ENCODE results near the gene ZNF410. TPM values are rescaled to one million over a fixed set of nuclear protein-coding genes. Genes with fewer than 3 reads are reported as not detected.
A peak's percentile ranks its signal among the peaks of the same experiment; 100 is the strongest.

The ZNF410 gene
- total and polyA plus RNA-seq, 2 of the 13 experiments (the other 11 are each of a cell fraction or from before 2014, with no cell fraction given): 19.2 to 44.3 TPM

DNA sequence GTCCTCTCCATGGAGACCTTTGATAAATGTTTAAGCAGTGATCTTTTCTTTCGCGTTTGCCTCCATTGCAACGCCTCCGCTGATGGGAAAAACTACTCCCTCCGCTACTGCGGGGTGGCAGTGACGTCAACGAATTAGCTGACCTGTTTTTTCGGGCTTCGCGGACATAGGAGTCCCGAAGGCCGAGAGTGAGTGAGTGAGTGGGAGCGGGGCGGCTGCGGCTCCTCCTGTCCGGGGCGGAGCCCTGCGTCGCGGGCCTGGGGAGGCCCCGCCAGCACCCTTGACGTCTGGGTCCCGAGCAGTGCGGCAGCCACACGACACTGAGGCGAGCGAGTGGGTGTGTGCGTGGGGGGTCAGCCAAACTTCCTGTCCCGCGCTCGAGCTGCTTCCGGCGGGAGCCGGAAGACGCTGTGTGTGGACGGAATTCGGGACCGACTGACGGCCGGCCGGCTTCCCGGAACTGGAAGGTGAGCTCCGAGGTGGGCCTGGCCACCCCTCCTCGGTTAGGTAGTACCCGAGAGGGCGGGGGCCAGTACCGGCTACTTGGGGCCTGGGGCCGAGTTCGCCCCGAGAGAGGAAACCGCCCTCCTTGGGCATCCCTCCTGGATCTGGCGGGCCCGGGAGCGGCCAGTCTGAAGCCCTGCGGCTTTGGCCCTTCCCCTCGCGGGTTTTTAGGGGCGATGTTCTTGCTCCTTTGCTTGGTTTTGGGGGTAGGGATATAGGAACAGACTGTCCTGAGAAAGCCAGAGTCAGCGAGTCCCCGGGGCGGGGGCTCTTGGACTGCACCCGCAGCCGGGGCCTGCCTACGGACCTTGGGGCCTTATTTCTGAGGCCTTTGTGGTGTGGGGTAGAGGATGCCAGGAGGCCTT is at the start of gene ZNF410 (continued):
- TF ChIP-seq, protein P1, sequence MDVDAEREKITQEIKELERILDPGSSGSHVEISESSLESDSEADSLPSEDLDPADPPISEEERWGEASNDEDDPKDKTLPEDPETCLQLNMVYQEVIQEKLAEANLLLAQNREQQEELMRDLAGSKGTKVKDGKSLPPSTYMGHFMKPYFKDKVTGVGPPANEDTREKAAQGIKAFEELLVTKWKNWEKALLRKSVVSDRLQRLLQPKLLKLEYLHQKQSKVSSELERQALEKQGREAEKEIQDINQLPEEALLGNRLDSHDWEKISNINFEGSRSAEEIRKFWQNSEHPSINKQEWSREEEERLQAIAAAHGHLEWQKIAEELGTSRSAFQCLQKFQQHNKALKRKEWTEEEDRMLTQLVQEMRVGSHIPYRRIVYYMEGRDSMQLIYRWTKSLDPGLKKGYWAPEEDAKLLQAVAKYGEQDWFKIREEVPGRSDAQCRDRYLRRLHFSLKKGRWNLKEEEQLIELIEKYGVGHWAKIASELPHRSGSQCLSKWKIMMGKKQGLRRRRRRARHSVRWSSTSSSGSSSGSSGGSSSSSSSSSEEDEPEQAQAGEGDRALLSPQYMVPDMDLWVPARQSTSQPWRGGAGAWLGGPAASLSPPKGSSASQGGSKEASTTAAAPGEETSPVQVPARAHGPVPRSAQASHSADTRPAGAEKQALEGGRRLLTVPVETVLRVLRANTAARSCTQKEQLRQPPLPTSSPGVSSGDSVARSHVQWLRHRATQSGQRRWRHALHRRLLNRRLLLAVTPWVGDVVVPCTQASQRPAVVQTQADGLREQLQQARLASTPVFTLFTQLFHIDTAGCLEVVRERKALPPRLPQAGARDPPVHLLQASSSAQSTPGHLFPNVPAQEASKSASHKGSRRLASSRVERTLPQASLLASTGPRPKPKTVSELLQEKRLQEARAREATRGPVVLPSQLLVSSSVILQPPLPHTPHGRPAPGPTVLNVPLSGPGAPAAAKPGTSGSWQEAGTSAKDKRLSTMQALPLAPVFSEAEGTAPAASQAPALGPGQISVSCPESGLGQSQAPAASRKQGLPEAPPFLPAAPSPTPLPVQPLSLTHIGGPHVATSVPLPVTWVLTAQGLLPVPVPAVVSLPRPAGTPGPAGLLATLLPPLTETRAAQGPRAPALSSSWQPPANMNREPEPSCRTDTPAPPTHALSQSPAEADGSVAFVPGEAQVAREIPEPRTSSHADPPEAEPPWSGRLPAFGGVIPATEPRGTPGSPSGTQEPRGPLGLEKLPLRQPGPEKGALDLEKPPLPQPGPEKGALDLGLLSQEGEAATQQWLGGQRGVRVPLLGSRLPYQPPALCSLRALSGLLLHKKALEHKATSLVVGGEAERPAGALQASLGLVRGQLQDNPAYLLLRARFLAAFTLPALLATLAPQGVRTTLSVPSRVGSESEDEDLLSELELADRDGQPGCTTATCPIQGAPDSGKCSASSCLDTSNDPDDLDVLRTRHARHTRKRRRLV (CRISPR knock-in tag; IDR thresholded peaks at IDR 0.05): peak; percentile 88; the same call in 1 of the 2 replicates
- TF ChIP-seq MLLT10 (CRISPR knock-in tag; IDR thresholded peaks at IDR 0.05) (no peak), HOXA5 (CRISPR knock-in tag; IDR thresholded peaks at IDR 0.05) (peak; percentile 84), MED8 (CRISPR knock-in tag; IDR thresholded peaks at IDR 0.05; ENCODE audit: insufficient replicate concordance) (peak; percentile 61), MIER2 (CRISPR knock-in tag; IDR thresholded peaks at IDR 0.05) (no peak), SNRNP70 (IDR thresholded peaks at IDR 0.05; ENCODE audit: low read depth, low read length) (no peak), MAF1 (CRISPR knock-in tag; IDR thresholded peaks at IDR 0.05; ENCODE audit: borderline replicate concordance) (no peak), ASH2L (IDR thresholded peaks at IDR 0.05; ENCODE audit: insufficient read length, low read depth, low read length) (peak; percentile 92), TAF15 (IDR thresholded peaks at IDR 0.05; ENCODE audit: low read depth, low read length, poor library complexity, severe bottlenecking) (no peak), KDM4B (CRISPR knock-in tag; IDR thresholded peaks at IDR 0.05) (no peak), NFATC3 (CRISPR knock-in tag; IDR thresholded peaks at IDR 0.05) (peak; percentile 98), ZNF768 (CRISPR knock-in tag; IDR thresholded peaks at IDR 0.05) (peak; percentile 57; the same call in 1 of the 2 replicates), SMAD3 (CRISPR knock-in tag; IDR thresholded peaks at IDR 0.05) (peak; percentile 81; the same call in 1 of the 2 replicates)
- TF ChIP-seq, protein P2, sequence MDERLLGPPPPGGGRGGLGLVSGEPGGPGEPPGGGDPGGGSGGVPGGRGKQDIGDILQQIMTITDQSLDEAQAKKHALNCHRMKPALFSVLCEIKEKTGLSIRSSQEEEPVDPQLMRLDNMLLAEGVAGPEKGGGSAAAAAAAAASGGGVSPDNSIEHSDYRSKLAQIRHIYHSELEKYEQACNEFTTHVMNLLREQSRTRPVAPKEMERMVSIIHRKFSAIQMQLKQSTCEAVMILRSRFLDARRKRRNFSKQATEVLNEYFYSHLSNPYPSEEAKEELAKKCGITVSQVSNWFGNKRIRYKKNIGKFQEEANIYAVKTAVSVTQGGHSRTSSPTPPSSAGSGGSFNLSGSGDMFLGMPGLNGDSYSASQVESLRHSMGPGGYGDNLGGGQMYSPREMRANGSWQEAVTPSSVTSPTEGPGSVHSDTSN (CRISPR knock-in tag; IDR thresholded peaks at IDR 0.05): no peak
- TF ChIP-seq, protein P3, sequence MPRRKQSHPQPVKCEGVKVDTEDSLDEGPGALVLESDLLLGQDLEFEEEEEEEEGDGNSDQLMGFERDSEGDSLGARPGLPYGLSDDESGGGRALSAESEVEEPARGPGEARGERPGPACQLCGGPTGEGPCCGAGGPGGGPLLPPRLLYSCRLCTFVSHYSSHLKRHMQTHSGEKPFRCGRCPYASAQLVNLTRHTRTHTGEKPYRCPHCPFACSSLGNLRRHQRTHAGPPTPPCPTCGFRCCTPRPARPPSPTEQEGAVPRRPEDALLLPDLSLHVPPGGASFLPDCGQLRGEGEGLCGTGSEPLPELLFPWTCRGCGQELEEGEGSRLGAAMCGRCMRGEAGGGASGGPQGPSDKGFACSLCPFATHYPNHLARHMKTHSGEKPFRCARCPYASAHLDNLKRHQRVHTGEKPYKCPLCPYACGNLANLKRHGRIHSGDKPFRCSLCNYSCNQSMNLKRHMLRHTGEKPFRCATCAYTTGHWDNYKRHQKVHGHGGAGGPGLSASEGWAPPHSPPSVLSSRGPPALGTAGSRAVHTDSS (CRISPR knock-in tag; conservative IDR thresholded peaks at IDR 0.05): 0 out of 2 replicates have a peak, but pooled peaks have one; percentile 23
- TF ChIP-seq, protein P4, sequence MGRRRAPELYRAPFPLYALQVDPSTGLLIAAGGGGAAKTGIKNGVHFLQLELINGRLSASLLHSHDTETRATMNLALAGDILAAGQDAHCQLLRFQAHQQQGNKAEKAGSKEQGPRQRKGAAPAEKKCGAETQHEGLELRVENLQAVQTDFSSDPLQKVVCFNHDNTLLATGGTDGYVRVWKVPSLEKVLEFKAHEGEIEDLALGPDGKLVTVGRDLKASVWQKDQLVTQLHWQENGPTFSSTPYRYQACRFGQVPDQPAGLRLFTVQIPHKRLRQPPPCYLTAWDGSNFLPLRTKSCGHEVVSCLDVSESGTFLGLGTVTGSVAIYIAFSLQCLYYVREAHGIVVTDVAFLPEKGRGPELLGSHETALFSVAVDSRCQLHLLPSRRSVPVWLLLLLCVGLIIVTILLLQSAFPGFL (CRISPR knock-in tag; IDR thresholded peaks at IDR 0.05): no peak
- TF ChIP-seq, protein P5, sequence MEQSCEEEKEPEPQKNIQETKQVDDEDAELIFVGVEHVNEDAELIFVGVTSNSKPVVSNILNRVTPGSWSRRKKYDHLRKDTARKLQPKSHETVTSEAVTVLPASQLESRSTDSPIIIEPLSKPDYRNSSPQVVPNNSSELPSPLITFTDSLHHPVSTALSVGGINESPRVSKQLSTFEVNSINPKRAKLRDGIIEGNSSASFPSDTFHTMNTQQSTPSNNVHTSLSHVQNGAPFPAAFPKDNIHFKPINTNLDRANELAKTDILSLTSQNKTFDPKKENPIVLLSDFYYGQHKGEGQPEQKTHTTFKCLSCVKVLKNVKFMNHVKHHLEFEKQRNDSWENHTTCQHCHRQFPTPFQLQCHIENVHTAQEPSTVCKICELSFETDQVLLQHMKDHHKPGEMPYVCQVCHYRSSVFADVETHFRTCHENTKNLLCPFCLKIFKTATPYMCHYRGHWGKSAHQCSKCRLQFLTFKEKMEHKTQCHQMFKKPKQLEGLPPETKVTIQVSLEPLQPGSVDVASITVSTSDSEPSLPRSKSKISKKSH (CRISPR knock-in tag; IDR thresholded peaks at IDR 0.05; ENCODE audit: borderline replicate concordance): peak; percentile 83; the same call in 1 of the 2 replicates

All from HepG2 (cell line).